HCT116 (cell line): ENCODE results near the gene PPIAL4G. TPM values are rescaled to one million over a fixed set of nuclear protein-coding genes. Genes with fewer than 3 reads are reported as not detected.
"Not testable (repeated sequence)": the region's sequence is repeated elsewhere in the genome, so short reads cannot be mapped to it uniquely, and the experiment has no call there.

ENCODE experiments used
- ATAC-seq: fragments of 200-7000 bp; cut with Tn5 transposase; 2 replicates; pipeline ENCODE4 v1.9.1; 2020; ENCODE audit warnings: mild to moderate bottlenecking, moderate library complexity
- BruUV-seq: library from RNA; stranded (reverse); fragments of 400-500 nt; replicated peaks from 2 replicates; lab custom pipeline; 2021; lab: Mats Ljungman, UMichigan
- CTCF ChIA-PET: fragments of 300-600 bp; sonication (Branson Sonifier 250); formaldehyde crosslinking; loops from one replicate; lab custom pipeline; 2021; ENCODE audit warnings: antibody characterized with exemption; lab: Charles Lee
- POLR2A ChIA-PET: fragments of 300-600, 350-600 bp; sonication (Branson Sonifier 250); formaldehyde crosslinking; loops from one replicate; lab custom pipeline; 2021; ENCODE audit warnings: antibody characterized with exemption; lab: Charles Lee
- RAD21 ChIA-PET, 2 experiments: fragments of 300-600 bp; sonication (Branson Sonifier 250); formaldehyde crosslinking; loops; one replicate each; lab custom pipeline; 2023; ENCODE audit warnings: low total read pairs in 2 of 2; ENCODE audit not compliant: uncharacterized antibody in 2 of 2, unreplicated experiment in 2 of 2, low non-redundant PET in 1 of 2; lab: Charles Lee
- DNase-seq: peaks from one replicate; pipeline ENCODE4 v3.0.0-alpha.2; 2010; ENCODE audit warnings: low read depth, low spot score
- H2AFZ ChIP-seq: fragments of 200-600 bp; shearing (Covaris generic), sonication (generic); 2 replicates; pipeline ENCODE4 v1.6.1; 2017; ENCODE audit warnings: low read depth, mixed run types, mixed read lengths, antibody characterized with exemption, low read length; ENCODE audit not compliant: poor library complexity, severe bottlenecking
- H3K27ac ChIP-seq: 2 replicates; pipeline ENCODE4 v1.5.1; 2012; ENCODE audit warnings: low read depth, low read length
- H3K27me3 ChIP-seq: fragments of 200-600 bp; sonication (generic); 2 replicates; pipeline ENCODE4 v1.6.1; 2016; ENCODE audit warnings: mixed run types, low read length, mixed read lengths; ENCODE audit not compliant: insufficient read depth
- H3K36me3 ChIP-seq, 2 experiments: fragments of 200-500 bp in 1 of 2; fragments of 200-600 bp in 1 of 2; sonication (Bioruptor generic) in 1 of 2; sonication (generic) in 1 of 2; 2 replicates each; pipeline versions ENCODE4 v1.5.1 to v1.6.1; 2014 to 2016; ENCODE audit warnings: low read length in 2 of 2, inconsistent platforms in 1 of 2, mixed read lengths in 1 of 2, mixed run types in 1 of 2; ENCODE audit not compliant: insufficient read depth in 2 of 2, control insufficient read depth in 1 of 2
- H3K4me1 ChIP-seq, 2 experiments: fragments of 200-600 bp in 1 of 2; sonication (generic) in 1 of 2; 2 replicates each; pipeline versions ENCODE4 v1.5.1 to v1.6.1; 2012 to 2017; ENCODE audit warnings: low read length in 2 of 2, inconsistent platforms in 1 of 2, mild to moderate bottlenecking in 1 of 2, mixed read lengths in 1 of 2, mixed run types in 1 of 2, moderate library complexity in 1 of 2; ENCODE audit not compliant: insufficient read depth in 2 of 2, control insufficient read depth in 1 of 2
- H3K4me2 ChIP-seq: fragments of 200-600 bp; sonication (generic); 2 replicates; pipeline ENCODE4 v1.6.1; 2017; ENCODE audit warnings: mixed run types, low read length, mixed read lengths
- H3K4me3 ChIP-seq, 2 experiments: fragments of 200-600 bp in 1 of 2; sonication (generic) in 1 of 2; replicated peaks in 1 of 2; 2 replicates each; pipeline ENCODE4 v1.5.1; 2011 to 2016; ENCODE audit warnings: low read length in 2 of 2, control low read depth in 1 of 2, low read depth in 1 of 2, mild to moderate bottlenecking in 1 of 2, mixed read lengths in 1 of 2, mixed run types in 1 of 2
- H3K79me2 ChIP-seq: fragments of 200-600 bp; sonication (generic); 2 replicates; pipeline ENCODE4 v1.6.1; 2017; ENCODE audit warnings: mild to moderate bottlenecking, mixed run types, low read length, moderate library complexity, mixed read lengths; ENCODE audit not compliant: insufficient read depth
- H3K9ac ChIP-seq: fragments of 200-600 bp; sonication (generic); 2 replicates; pipeline ENCODE4 v1.6.1; 2016; ENCODE audit warnings: low read length, mixed read lengths
- H3K9me2 ChIP-seq: fragments of 200-600 bp; sonication (generic), shearing (Covaris generic); 2 replicates; pipeline ENCODE4 v1.6.1; 2017; ENCODE audit warnings: mixed run types, mild to moderate bottlenecking, moderate library complexity; ENCODE audit not compliant: insufficient read depth
- H3K9me3 ChIP-seq, 2 experiments: fragments of 200-500 bp in 1 of 2; fragments of 200-600 bp in 1 of 2; sonication (Bioruptor generic) in 1 of 2; sonication (generic) in 1 of 2; 2 replicates each; pipeline ENCODE4 v1.6.1; 2014 to 2017; ENCODE audit warnings: low read length in 2 of 2, mixed read lengths in 2 of 2, inconsistent platforms in 1 of 2, low read depth in 1 of 2, mild to moderate bottlenecking in 1 of 2, mixed run types in 1 of 2, moderate library complexity in 1 of 2; ENCODE audit not compliant: control insufficient read depth in 1 of 2, insufficient read depth in 1 of 2
- H4K20me1 ChIP-seq: fragments of 200-600 bp; sonication (generic), shearing (Covaris generic); 2 replicates; pipeline ENCODE4 v1.6.1; 2017; ENCODE audit warnings: mixed run types, mild to moderate bottlenecking, moderate library complexity; ENCODE audit not compliant: insufficient read depth
- CBX3 ChIP-seq: IDR thresholded peaks from 2 replicates; pipeline ENCODE4 v1.6.1; 2012; ENCODE audit warnings: low read depth
- CEBPB ChIP-seq: IDR thresholded peaks from 2 replicates; pipeline ENCODE4 v1.6.1; 2012; ENCODE audit warnings: low read depth
- EGR1 ChIP-seq: IDR thresholded peaks from 2 replicates; pipeline ENCODE4 v1.6.1; 2012; ENCODE audit warnings: low read depth
- ELF1 ChIP-seq: IDR thresholded peaks from 2 replicates; pipeline ENCODE4 v1.6.1; 2012; ENCODE audit warnings: low read depth, borderline replicate concordance
- FOSL1 ChIP-seq: IDR thresholded peaks from 2 replicates; pipeline ENCODE4 v1.6.1; 2012; ENCODE audit warnings: low read depth
- JUND ChIP-seq: IDR thresholded peaks from 2 replicates; pipeline ENCODE4 v1.6.1; 2012
- POLR2A ChIP-seq: IDR thresholded peaks from 2 replicates; pipeline ENCODE4 v1.7.0; 2011; ENCODE audit warnings: borderline replicate concordance; ENCODE audit not compliant: insufficient read depth, insufficient read length; ENCODE audit errors: extremely low read depth
- POLR2AphosphoS5 ChIP-seq: IDR thresholded peaks from 2 replicates; pipeline ENCODE4 v1.6.1; 2011; ENCODE audit warnings: mild to moderate bottlenecking, low read depth, low read length, moderate library complexity
- RAD21 ChIP-seq: IDR thresholded peaks from 2 replicates; pipeline ENCODE4 v1.6.1; 2012; ENCODE audit warnings: low read depth, mild to moderate bottlenecking
- SIN3A ChIP-seq: IDR thresholded peaks from 2 replicates; pipeline ENCODE4 v1.6.1; 2012; ENCODE audit warnings: low read depth
- SP1 ChIP-seq: IDR thresholded peaks from 2 replicates; pipeline ENCODE4 v1.6.1; 2012; ENCODE audit warnings: low read depth
- SRF ChIP-seq: IDR thresholded peaks from 2 replicates; pipeline ENCODE4 v1.6.1; 2012; ENCODE audit warnings: low read depth
- TCF7L2 ChIP-seq: IDR thresholded peaks from 2 replicates; pipeline ENCODE4 v1.7.0; 2011; ENCODE audit warnings: borderline replicate concordance, inconsistent platforms; ENCODE audit not compliant: insufficient read depth, insufficient read length; ENCODE audit errors: extremely low read depth
- YY1 ChIP-seq: IDR thresholded peaks from 2 replicates; pipeline ENCODE4 v1.6.1; 2011; ENCODE audit warnings: low read length, low read depth, moderate library complexity, mild to moderate bottlenecking; ENCODE audit not compliant: insufficient replicate concordance; ENCODE audit errors: extremely low read depth
- intact Hi-C: fragments of 100-400 bp; cut with micrococcal nuclease; formaldehyde crosslinking; loops from 2 replicates; pipeline ENCODE4 v1.10.0; 2022
- total RNA-seq: library from RNA; stranded (reverse); gene quantifications from one replicate; pipeline ENCODE4 v1.2.1, GENCODE V29; 2021; ENCODE audit not compliant: unreplicated experiment
- TF ChIP-seq, protein P1 (sequence below): IDR thresholded peaks from 2 replicates; pipeline ENCODE4 v1.6.1; 2011; ENCODE audit warnings: mild to moderate bottlenecking, low read length, moderate library complexity; ENCODE audit not compliant: insufficient replicate concordance; ENCODE audit errors: extremely low read depth
- TF ChIP-seq, protein P2 (sequence below): IDR thresholded peaks from 2 replicates; pipeline ENCODE4 v1.6.1; 2012
- TF ChIP-seq, protein P3 (sequence below): IDR thresholded peaks from 2 replicates; pipeline ENCODE4 v1.6.1; 2012

PPIAL4G gene
- total RNA-seq, 1 experiment from 2014 or later = not detected

GRCh38 chr1:148522561-148523204 is 39.6 kb upstream of the PPIAL4G start:
- CTCF ChIA-PET, H3K27ac ChIP-seq: not testable (repeated sequence)
- POLR2A ChIA-PET = interaction anchor here (0.7 to 1.8 kb wide), 13 partner anchors 120 to 259 kb away, joined by 3 to 37 read pairs (median 5); no protein-coding TSS in a partner anchor

More at GRCh38 chr1:148522561-148523204, 39.6 kb upstream of the PPIAL4G start:
- H3K36me3 ChIP-seq, H3K4me1 ChIP-seq, H3K27me3 ChIP-seq, H3K9me3 ChIP-seq, RAD21 ChIA-PET, H3K9me2 ChIP-seq, H3K79me2 ChIP-seq, H2AFZ ChIP-seq, H4K20me1 ChIP-seq: not testable (repeated sequence)
- H3K4me3 ChIP-seq = peak overlapping the region in 1 of 2 experiments; percentile 26; a peak in 1 of 4 replicates
- H3K9ac ChIP-seq = peak overlapping the region; percentile 27
- peak overlapping the region; percentile 36 for H3K4me2 ChIP-seq
- BruUV-seq = TSS peak; percentile 97
- peak; percentile 100 for TF ChIP-seq SIN3A
- TF ChIP-seq CBX3 = peak; percentile 98
- peak; percentile 89 for TF ChIP-seq YY1
- peak; percentile 95 for TF ChIP-seq JUND
- peak; percentile 100 for TF ChIP-seq POLR2A
- peak; percentile 60 for TF ChIP-seq EGR1
- peak; percentile 51 for TF ChIP-seq TCF7L2
- peak; percentile 32 for TF ChIP-seq RAD21
- peak; percentile 83 for TF ChIP-seq CEBPB
- peak; percentile 98 for TF ChIP-seq POLR2AphosphoS5
- TF ChIP-seq, protein P1, sequence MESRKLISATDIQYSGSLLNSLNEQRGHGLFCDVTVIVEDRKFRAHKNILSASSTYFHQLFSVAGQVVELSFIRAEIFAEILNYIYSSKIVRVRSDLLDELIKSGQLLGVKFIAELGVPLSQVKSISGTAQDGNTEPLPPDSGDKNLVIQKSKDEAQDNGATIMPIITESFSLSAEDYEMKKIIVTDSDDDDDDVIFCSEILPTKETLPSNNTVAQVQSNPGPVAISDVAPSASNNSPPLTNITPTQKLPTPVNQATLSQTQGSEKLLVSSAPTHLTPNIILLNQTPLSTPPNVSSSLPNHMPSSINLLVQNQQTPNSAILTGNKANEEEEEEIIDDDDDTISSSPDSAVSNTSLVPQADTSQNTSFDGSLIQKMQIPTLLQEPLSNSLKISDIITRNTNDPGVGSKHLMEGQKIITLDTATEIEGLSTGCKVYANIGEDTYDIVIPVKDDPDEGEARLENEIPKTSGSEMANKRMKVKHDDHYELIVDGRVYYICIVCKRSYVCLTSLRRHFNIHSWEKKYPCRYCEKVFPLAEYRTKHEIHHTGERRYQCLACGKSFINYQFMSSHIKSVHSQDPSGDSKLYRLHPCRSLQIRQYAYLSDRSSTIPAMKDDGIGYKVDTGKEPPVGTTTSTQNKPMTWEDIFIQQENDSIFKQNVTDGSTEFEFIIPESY = peak; percentile 94
- TF ChIP-seq SRF = peak; percentile 89
- TF ChIP-seq FOSL1 = peak; percentile 53
- peak; percentile 42; the same call in 1 of the 2 replicates for TF ChIP-seq ELF1
- TF ChIP-seq, protein P2, sequence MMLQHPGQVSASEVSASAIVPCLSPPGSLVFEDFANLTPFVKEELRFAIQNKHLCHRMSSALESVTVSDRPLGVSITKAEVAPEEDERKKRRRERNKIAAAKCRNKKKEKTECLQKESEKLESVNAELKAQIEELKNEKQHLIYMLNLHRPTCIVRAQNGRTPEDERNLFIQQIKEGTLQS = peak; percentile 84
- TF ChIP-seq SP1 = peak; percentile 93
- TF ChIP-seq, protein P3, sequence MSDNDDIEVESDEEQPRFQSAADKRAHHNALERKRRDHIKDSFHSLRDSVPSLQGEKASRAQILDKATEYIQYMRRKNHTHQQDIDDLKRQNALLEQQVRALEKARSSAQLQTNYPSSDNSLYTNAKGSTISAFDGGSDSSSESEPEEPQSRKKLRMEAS = peak; percentile 86
- DNase-seq (peak; percentile 98), ATAC-seq (peak; percentile 86)
- intact Hi-C loops = loop anchor here (10.0 kb wide), 1 partner anchor 258 kb away; no protein-coding TSS in a partner anchor
